Thoracic aorta (tissue), 2 donors: ENCODE results near the gene ALPP. TPM values are rescaled to one million over a fixed set of nuclear protein-coding genes. Genes with fewer than 3 reads are reported as not detected.
"Not testable (repeated sequence)": the region's sequence is repeated elsewhere in the genome, so short reads cannot be mapped to it uniquely, and the experiment has no call there.

Experiments
- ATAC-seq: fragments of 150-250 bp; one replicate; pipeline ENCODE4 v1.8.0; 2017; ENCODE audit warnings: low read depth; ENCODE audit not compliant: insufficient number of reproducible peaks, low FRiP score
- DNase-seq: peaks from one replicate; pipeline ENCODE4 v3.0.0-alpha.2; 2020; ENCODE audit warnings: low spot score
- H3K27ac ChIP-seq, 2 donors: fragments of 200-600 bp; sonication (generic); 1 replicate in 1 of 2; 2 replicates in 1 of 2; pipeline ENCODE4 v1.5.1; 2016; ENCODE audit warnings: mild to moderate bottlenecking in 2 of 2, moderate library complexity in 2 of 2
- H3K27me3 ChIP-seq: fragments of 200-600 bp; sonication (generic); replicated peaks from 2 replicates; pipeline ENCODE4 v1.6.0; 2016; ENCODE audit warnings: mild to moderate bottlenecking; ENCODE audit not compliant: insufficient read depth
- H3K36me3 ChIP-seq: fragments of 200-600 bp; sonication (generic); one replicate; pipeline ENCODE4 v1.5.1; 2016
- H3K4me1 ChIP-seq, 2 donors: fragments of 200-600 bp; sonication (generic); 1 replicate in 1 of 2; 2 replicates in 1 of 2; pipeline versions ENCODE4 v1.5.1 to v1.6.0; 2016; ENCODE audit warnings: low read depth in 2 of 2, mild to moderate bottlenecking in 1 of 2; ENCODE audit not compliant: control insufficient read depth in 1 of 2
- H3K4me3 ChIP-seq: fragments of 200-600 bp; sonication (generic); 2 replicates; pipeline ENCODE4 v1.5.1; 2016; ENCODE audit warnings: mild to moderate bottlenecking
- H3K9me3 ChIP-seq: fragments of 200-600 bp; sonication (generic); 2 replicates; pipeline ENCODE4 v1.5.1; 2016
- CTCF ChIP-seq: fragments of 200-600 bp; sonication (generic); IDR thresholded peaks from one replicate; pipeline ENCODE4 v1.5.1; 2019; ENCODE audit warnings: antibody characterized with exemption
- total RNA-seq, 2 donors: library from RNA; depleted of rRNA; stranded (reverse); fragments of >200 nt; gene quantifications; one replicate each; pipeline versions ENCODE4 v1.1.0 to v1.2.3, GENCODE V29; 2016

Gene ALPP
- total RNA-seq, 2 donors from 2014 or later = not detected

GRCh38 chr2:232400256-232401015 is 21.9 kb downstream of the ALPP start:
- Histone ChIP-seq H3K36me3 (no peaks in the 10 kb centered on the region), H3K4me1 (no peaks in the 10 kb centered on the region), H3K27ac (no peak overlapping the region), H3K27me3 (no peaks in the 10 kb centered on the region), H3K9me3 (no peaks in the 10 kb centered on the region), H3K4me3 (no peak overlapping the region)
- ATAC-seq (no peak), DNase-seq (no peak)
- no peak for TF ChIP-seq CTCF

GRCh38 chr2:232402518-232402917 is 24.0 kb downstream of the ALPP start:
- TF ChIP-seq CTCF = no peak
- Histone ChIP-seq H3K27me3 (no peaks in the 10 kb centered on the region), H3K27ac (no peak overlapping the region), H3K4me1 (no peaks in the 10 kb centered on the region), H3K4me3 (no peak overlapping the region), H3K36me3 (no peaks in the 10 kb centered on the region), H3K9me3 (no peaks in the 10 kb centered on the region)
- DNase-seq = no peak
- ATAC-seq = no peak

- H3K4me3 ChIP-seq = no peak overlapping the region
- no peaks in the 10 kb centered on the region for H3K27me3 ChIP-seq
- H3K36me3 ChIP-seq = no peaks in the 10 kb centered on the region
- H3K9me3 ChIP-seq = no peaks in the 10 kb centered on the region
- H3K4me1 ChIP-seq = no peaks in the 10 kb centered on the region
- no peak for TF ChIP-seq CTCF
- ATAC-seq (no peak), DNase-seq (no peak)
- no peak overlapping the region for H3K27ac ChIP-seq
Observed at GRCh38 chr2:232405943-232406510, 27.5 kb downstream of the ALPP start.

- no peaks in the 10 kb centered on the region for H3K27me3 ChIP-seq
- no peak for ATAC-seq
- no peaks in the 10 kb centered on the region for H3K4me1 ChIP-seq
- no peak within 1 kb of the TSS for H3K4me3 ChIP-seq
- DNase-seq = no peak
- no peak for TF ChIP-seq CTCF
- H3K9me3 ChIP-seq = no peaks in the 10 kb centered on the region
- no peak within 1 kb of the TSS for H3K27ac ChIP-seq
- no peaks in the 10 kb centered on the region for H3K36me3 ChIP-seq
Observed at GRCh38 chr2:232406556-232407310, 28.2 kb downstream of the ALPP start, which contains the start of gene ALPG. Gene ALPG (plus strand): TSS chr2:232406844. CDS start chr2:232406895, 51 bp downstream.

GRCh38 chr2:232407428-232408150 is 29.0 kb downstream of the ALPP start:
- not testable (repeated sequence) for H3K36me3 ChIP-seq, DNase-seq, H3K27me3 ChIP-seq, H3K27ac ChIP-seq, ATAC-seq, H3K4me1 ChIP-seq, H3K9me3 ChIP-seq, H3K4me3 ChIP-seq

- not testable (repeated sequence) for H3K9me3 ChIP-seq, H3K27me3 ChIP-seq, H3K36me3 ChIP-seq, H3K4me1 ChIP-seq, H3K4me3 ChIP-seq, ATAC-seq, DNase-seq, H3K27ac ChIP-seq
Observed at GRCh38 chr2:232408269-232408668, 29.7 kb downstream of the ALPP start.

- H3K4me1 ChIP-seq, H3K9me3 ChIP-seq, ATAC-seq, H3K36me3 ChIP-seq, H3K27me3 ChIP-seq, H3K4me3 ChIP-seq, DNase-seq, H3K27ac ChIP-seq: not testable (repeated sequence)
Observed at GRCh38 chr2:232409617-232410016, 31.1 kb downstream of the ALPP start.
